Measurements from ENCODE around the gene TNIK.
"Not testable (repeated sequence)": the region's sequence is repeated elsewhere in the genome, so short reads cannot be mapped to it uniquely, and the experiment has no call there.

The TNIK gene

GRCh38 chr3:171382347-171382746 is 77.9 kb downstream of the TNIK start:
- H3K9me3 ChIP-seq; DNase-seq; H3K27me3 ChIP-seq; H3K36me3 ChIP-seq; H3K4me3 ChIP-seq (ENCODE audit: low read depth, low read length): not testable (repeated sequence)
- peaks cover 17% of the 10 kb centered on the region for H3K4me1 ChIP-seq
- TF ChIP-seq CTCF (IDR thresholded peaks at IDR 0.05; ENCODE audit: low read depth, low read length) = peak; percentile 19; the same call in 1 of the 2 replicates

DNA sequence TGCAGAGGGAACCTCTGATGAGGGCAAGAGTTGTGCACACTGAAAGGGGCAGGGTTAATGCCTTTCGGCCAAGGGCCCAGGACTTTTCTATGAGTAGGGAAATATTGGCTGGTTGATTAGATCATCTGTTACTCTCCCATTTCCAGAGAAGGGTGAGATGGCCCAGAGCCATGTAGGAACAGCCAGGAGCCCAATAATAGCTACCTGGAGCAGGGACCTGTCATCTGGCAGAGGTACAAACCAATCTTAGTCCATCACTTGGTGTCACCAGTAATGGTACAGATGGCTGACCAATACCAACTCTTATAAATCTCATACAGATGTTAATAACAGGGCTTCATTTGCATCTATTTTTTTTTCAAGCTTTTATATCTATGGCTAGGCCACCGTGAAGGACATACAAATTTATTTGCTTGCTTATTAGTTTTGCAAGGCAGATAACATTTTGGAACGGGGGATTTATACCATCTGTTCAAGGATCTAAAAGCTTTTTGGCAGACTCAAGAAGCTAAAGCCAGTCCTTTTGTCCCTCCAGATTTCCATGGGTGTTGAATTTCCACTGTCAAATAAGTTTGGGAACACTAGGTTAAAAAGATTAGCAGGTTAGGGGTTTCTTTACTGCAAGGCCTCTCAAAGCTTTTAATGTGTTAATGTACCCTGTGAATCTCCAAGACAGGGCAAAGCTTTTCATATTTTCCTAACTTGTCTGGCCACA is 79.3 kb downstream of the TNIK start:
- no peak for TF ChIP-seq CTCF (IDR thresholded peaks at IDR 0.05; ENCODE audit: low read depth, low read length)
- Histone ChIP-seq H3K4me1 (peaks cover 27% of the 10 kb centered on the region), H3K27me3 (no peaks in the 10 kb centered on the region), H3K9me3 (no peaks in the 10 kb centered on the region), H3K36me3 (no peaks in the 10 kb centered on the region), H3K4me3 (ENCODE audit: low read depth, low read length) (no peak overlapping the region)
- no peak for DNase-seq

- TF ChIP-seq CTCF (IDR thresholded peaks at IDR 0.05; ENCODE audit: low read depth, low read length) = no peak
- no peaks in the 10 kb centered on the region for H3K9me3 ChIP-seq
- no peak for DNase-seq
- H3K36me3 ChIP-seq = no peaks in the 10 kb centered on the region
- no peaks in the 10 kb centered on the region for H3K27me3 ChIP-seq
- H3K4me1 ChIP-seq = peaks cover 29% of the 10 kb centered on the region
- H3K4me3 ChIP-seq (ENCODE audit: low read depth, low read length) = no peak overlapping the region
Observed at GRCh38 chr3:171379961-171380483, 80.2 kb downstream of the TNIK start.

GRCh38 chr3:171379281-171379680 is 80.9 kb downstream of the TNIK start:
- Histone ChIP-seq H3K9me3 (no peaks in the 10 kb centered on the region), H3K36me3 (no peaks in the 10 kb centered on the region), H3K4me3 (ENCODE audit: low read depth, low read length) (no peak overlapping the region), H3K27me3 (no peaks in the 10 kb centered on the region), H3K4me1 (peaks cover 31% of the 10 kb centered on the region)
- no peak for TF ChIP-seq CTCF (IDR thresholded peaks at IDR 0.05; ENCODE audit: low read depth, low read length)
- DNase-seq = no peak

GRCh38 chr3:171378586-171378985 is 81.6 kb downstream of the TNIK start:
- Histone ChIP-seq H3K4me1 (peaks cover 37% of the 10 kb centered on the region), H3K36me3 (no peaks in the 10 kb centered on the region)

More at GRCh38 chr3:171378586-171378985, 81.6 kb downstream of the TNIK start:
- no peaks in the 10 kb centered on the region for H3K9me3 ChIP-seq
- no peak overlapping the region for H3K4me3 ChIP-seq (ENCODE audit: low read depth, low read length)
- H3K27me3 ChIP-seq = no peaks in the 10 kb centered on the region
- no peak for DNase-seq
- no peak for TF ChIP-seq CTCF (IDR thresholded peaks at IDR 0.05; ENCODE audit: low read depth, low read length)
